Colonic mucosa (tissue), 4 donors: ENCODE measurements around the gene PRPF6. TPM values are rescaled to one million over a fixed set of nuclear protein-coding genes. Genes with fewer than 3 reads are reported as not detected.

Source experiments
- DNase-seq: peaks from one replicate; pipeline ENCODE4 v3.0.0-alpha.2; 2020
- H3K27ac ChIP-seq: fragments of 200-600 bp; one replicate; pipeline ENCODE4 v1.8.0; 2021
- H3K27me3 ChIP-seq: fragments of 200-600 bp; one replicate; pipeline ENCODE4 v1.8.0; 2021
- H3K36me3 ChIP-seq: fragments of 200-600 bp; one replicate; pipeline ENCODE4 v1.8.0; 2021
- H3K4me1 ChIP-seq: fragments of 200-600 bp; one replicate; pipeline ENCODE4 v1.8.0; 2021; ENCODE audit warnings: mild to moderate bottlenecking
- H3K4me3 ChIP-seq: fragments of 200-600 bp; one replicate; pipeline ENCODE4 v1.8.0; 2021
- H3K9ac ChIP-seq, 2 donors: one replicate each; pipeline ENCODE4 v1.7.0; 2013; ENCODE audit warnings: control low read depth in 2 of 2, low read depth in 2 of 2, low read length in 2 of 2
- H3K9me3 ChIP-seq: fragments of 200-600 bp; one replicate; pipeline ENCODE4 v1.8.0; 2021
- CTCF ChIP-seq: fragments of 200-600 bp; IDR thresholded peaks from one replicate; pipeline ENCODE4 v1.8.0; 2022; ENCODE audit warnings: antibody characterized with exemption, mild to moderate bottlenecking
- intact Hi-C: fragments of 100-400 bp; cut with DNase I; formaldehyde crosslinking; loops from one replicate; pipeline ENCODE4 v1.14.1; 2022
- total RNA-seq, 2 donors: library from RNA; stranded (reverse); fragmentation: NEBNext Ultra II Directional in 1 of 2; extraction: Animal tissue kit (Norgen Biotek cat#: 25700) in 1 of 2; gene quantifications; one replicate each; pipeline ENCODE4 v1.2.1, GENCODE V29; 2021
- donor health status: healthy.
- donor health status: DM: no; HTN: no; CAD: no.
- donor health status: DM: no; HTN: no; CAD: no.

PRPF6 gene
- total RNA-seq, 2 donors from 2014 or later, result 53.0 to 68.6 TPM

- Histone ChIP-seq H3K36me3 (no peaks in the 10 kb centered on the region), H3K27ac (no peak overlapping the region), H3K9ac (peak overlapping the region; percentile 38 to 50), H3K4me3 (no peak overlapping the region), H3K9me3 (no peaks in the 10 kb centered on the region), H3K4me1 (peaks cover 36% of the 10 kb centered on the region), H3K27me3 (no peaks in the 10 kb centered on the region)
- intact Hi-C loops, result no loop called here
- DNase-seq, result no peak
- TF ChIP-seq CTCF, result no peak
Measured at GRCh38 chr20:63953764-63954429, 27.0 kb upstream of the PRPF6 start.

GRCh38 chr20:63955281-63955826 lies 25.6 kb upstream of the PRPF6 start:
- H3K36me3 ChIP-seq, result no peaks in the 10 kb centered on the region
- intact Hi-C loops, result no loop called here
- no peaks in the 10 kb centered on the region for H3K9me3 ChIP-seq
- peak overlapping the region; percentile 84 for H3K27ac ChIP-seq
- peak; percentile 21 for TF ChIP-seq CTCF
- peaks cover 28% of the 10 kb centered on the region for H3K4me1 ChIP-seq
- DNase-seq, result no peak
- peak overlapping the region; percentile 96 for H3K4me3 ChIP-seq
- no peaks in the 10 kb centered on the region for H3K27me3 ChIP-seq
- H3K9ac ChIP-seq, result peak overlapping the region; percentile 87 to 100

- H3K27ac ChIP-seq, result peak within 1 kb of the TSS; percentile 84
- no peak for TF ChIP-seq CTCF
- no peaks in the 10 kb centered on the region for H3K27me3 ChIP-seq
- H3K4me1 ChIP-seq, result peaks cover 25% of the 10 kb centered on the region
- H3K36me3 ChIP-seq, result no peaks in the 10 kb centered on the region
- DNase-seq, result peak; percentile 91
- peak within 1 kb of the TSS; percentile 96 for H3K4me3 ChIP-seq
- H3K9ac ChIP-seq, result peak within 1 kb of the TSS; percentile 87 to 100
- no peaks in the 10 kb centered on the region for H3K9me3 ChIP-seq
- intact Hi-C loops, result no loop called here
Measured at GRCh38 chr20:63955827-63956663, 24.9 kb upstream of the PRPF6 start, which contains the start of gene UCKL1. UCKL1 (minus strand) TSS chr20:63956416; CDS start chr20:63956372, 44 bp downstream.

GRCh38 chr20:63956664-63957003 lies 24.3 kb upstream of the PRPF6 start:
- TF ChIP-seq CTCF, result no peak
- Histone ChIP-seq H3K9me3 (no peaks in the 10 kb centered on the region), H3K27me3 (no peaks in the 10 kb centered on the region), H3K27ac (peak overlapping the region; percentile 62), H3K4me1 (peaks cover 20% of the 10 kb centered on the region), H3K4me3 (peak overlapping the region; percentile 96), H3K9ac (peak overlapping the region; percentile 72 to 78), H3K36me3 (no peaks in the 10 kb centered on the region)
- intact Hi-C loops, result no loop called here
- no peak for DNase-seq

GRCh38 chr20:63957004-63957689 lies 23.8 kb upstream of the PRPF6 start:
- TF ChIP-seq CTCF, result no peak
- Histone ChIP-seq H3K9me3 (no peaks in the 10 kb centered on the region), H3K9ac (peak overlapping the region; percentile 72 to 78), H3K4me3 (peak overlapping the region; percentile 96), H3K36me3 (no peaks in the 10 kb centered on the region), H3K27me3 (no peaks in the 10 kb centered on the region), H3K27ac (peak overlapping the region; percentile 62), H3K4me1 (peaks cover 15% of the 10 kb centered on the region)
- intact Hi-C loops, result no loop called here
- DNase-seq, result peak; percentile 86
